Suprapubic skin (tissue), 4 donors: ENCODE data around the gene ULK4.

Experiments
- CTCF ChIP-seq, 2 donors: fragments of 200-600 bp in 1 of 2; fragments of 450-650 bp in 1 of 2; sonication (generic) in 1 of 2; IDR thresholded peaks; one replicate each; pipeline ENCODE4 v1.5.1; 2016 to 2019; ENCODE audit warnings: antibody characterized with exemption in 2 of 2, mild to moderate bottlenecking in 1 of 2, moderate library complexity in 1 of 2
- POLR2A ChIP-seq, 2 donors: fragments of 450-650 bp; IDR thresholded peaks; one replicate each; pipeline ENCODE4 v1.6.1; 2017; ENCODE audit warnings: antibody characterized with exemption in 2 of 2, mild to moderate bottlenecking in 2 of 2, moderate library complexity in 2 of 2
- POLR2AphosphoS5 ChIP-seq, 3 donors: sonication (generic); formaldehyde crosslinking; IDR thresholded peaks; one replicate each; pipeline ENCODE4 v1.6.1; 2017; ENCODE audit warnings: antibody characterized with exemption in 3 of 3

GRCh38 chr3:42002790-42003189, 40.9 kb upstream of the ULK4 start:
- TF ChIP-seq POLR2AphosphoS5 (IDR thresholded peaks at IDR 0.05), result no peak
- TF ChIP-seq CTCF (IDR thresholded peaks at IDR 0.05), result no peak
- TF ChIP-seq POLR2A (IDR thresholded peaks at IDR 0.05), result no peak
